B cell (primary cell): ENCODE data around the gene ITGAE. TPM values are rescaled to one million over a fixed set of nuclear protein-coding genes. Genes with fewer than 3 reads are reported as not detected.
A peak's percentile ranks its signal among the peaks of the same experiment; 100 is the strongest.

Experiments used
- ATAC-seq: fragments of 200-7000 bp; cut with Tn5 transposase; one replicate; pipeline ENCODE4 v1.10.0; 2021; ENCODE audit warnings: low read depth, mild to moderate bottlenecking, moderate number of reproducible peaks, moderate library complexity
- CTCF ChIA-PET: fragments of 350-600 bp; sonication (Branson Sonifier 250); formaldehyde crosslinking; loops from one replicate; lab custom pipeline; 2021; ENCODE audit warnings: antibody characterized with exemption, inconsistent platforms; lab: Charles Lee
- POLR2A ChIA-PET: fragments of 350-600 bp; sonication (Branson Sonifier 250); formaldehyde crosslinking; loops from one replicate; lab custom pipeline; 2021; ENCODE audit warnings: antibody characterized with exemption; lab: Charles Lee
- DNase-seq: peaks from one replicate; pipeline ENCODE4 v3.0.0; 2013
- H2AFZ ChIP-seq: 2 replicates; pipeline ENCODE4 v1.6.1; 2012; ENCODE audit warnings: mild to moderate bottlenecking, low read depth, low read length; ENCODE audit not compliant: insufficient read depth, poor library complexity, severe bottlenecking
- H3K27ac ChIP-seq, 2 donors: 1 replicate in 1 of 2; 2 replicates in 1 of 2; pipeline ENCODE4 v1.5.1; 2012 to 2013; ENCODE audit warnings: low read length in 2 of 2, mild to moderate bottlenecking in 2 of 2, moderate library complexity in 1 of 2
- H3K27me3 ChIP-seq, 4 experiments: fragments of 200-600 bp in 1 of 4; sonication (generic) in 1 of 4; replicated peaks in 1 of 4; 1 replicate in 2 of 4; 2 replicates in 2 of 4; pipeline versions ENCODE4 v1.6.1 to v1.7.0; 2013 to 2016; ENCODE audit warnings: low read length in 3 of 4, mild to moderate bottlenecking in 2 of 4, mixed read lengths in 1 of 4, moderate library complexity in 1 of 4; ENCODE audit not compliant: insufficient read depth in 4 of 4, control insufficient read depth in 3 of 4; ENCODE audit errors: control extremely low read depth in 1 of 4
- H3K36me3 ChIP-seq, 2 experiments: replicated peaks in 1 of 2; 1 replicate in 1 of 2; 2 replicates in 1 of 2; pipeline versions ENCODE4 v1.6.1 to v1.7.1; 2013; ENCODE audit warnings: low read length in 1 of 2; ENCODE audit not compliant: insufficient read depth in 2 of 2, control insufficient read depth in 1 of 2; ENCODE audit errors: control extremely low read depth in 1 of 2, extremely low read depth in 1 of 2
- H3K4me1 ChIP-seq, 2 donors: fragments of 200-600 bp in 1 of 2; sonication (generic) in 1 of 2; 1 replicate in 1 of 2; 2 replicates in 1 of 2; pipeline versions ENCODE4 v1.5.1 to v1.6.1; 2013 to 2017; ENCODE audit warnings: low read length in 2 of 2; ENCODE audit not compliant: control insufficient read depth in 2 of 2, insufficient read depth in 2 of 2
- H3K4me2 ChIP-seq: replicated peaks from 2 replicates; pipeline ENCODE3; 2012; ENCODE audit warnings: mild to moderate bottlenecking, low read depth, low read length; ENCODE audit not compliant: poor library complexity, severe bottlenecking
- H3K4me3 ChIP-seq, 5 experiments: fragments of 200-600 bp in 1 of 5; sonication (generic) in 1 of 5; 1 replicate in 3 of 5; 2 replicates in 2 of 5; pipeline versions ENCODE4 v1.5.1 to v1.7.0; 2011 to 2016; ENCODE audit warnings: low read length in 4 of 5, mild to moderate bottlenecking in 4 of 5, low read depth in 2 of 5, control low read depth in 1 of 5, moderate library complexity in 1 of 5; ENCODE audit not compliant: insufficient read depth in 1 of 5; ENCODE audit errors: control extremely low read depth in 1 of 5, extremely low read depth in 1 of 5
- H3K79me2 ChIP-seq: fragments of 200-600 bp; sonication (generic); one replicate; pipeline ENCODE4 v1.6.0; 2016; ENCODE audit warnings: low read length; ENCODE audit not compliant: control insufficient read depth, insufficient read depth
- H3K9ac ChIP-seq: fragments of 200-600 bp; sonication (generic); 2 replicates; pipeline ENCODE4 v1.6.1; 2017; ENCODE audit warnings: mild to moderate bottlenecking, low read length, moderate library complexity
- H3K9me3 ChIP-seq, 3 donors: one replicate each; pipeline versions ENCODE4 v1.6.1 to v1.7.1; 2013; ENCODE audit warnings: low read length in 2 of 3; ENCODE audit not compliant: control insufficient read depth in 2 of 3, insufficient read depth in 1 of 3; ENCODE audit errors: control extremely low read depth in 1 of 3
- H4K20me1 ChIP-seq: 2 replicates; pipeline ENCODE4 v1.6.0; 2012; ENCODE audit warnings: mild to moderate bottlenecking, low read length; ENCODE audit not compliant: insufficient read depth, control insufficient read depth, poor library complexity, severe bottlenecking
- H3K27ac Mint-ChIP-seq: one replicate; pipeline ENCODE4 v1.8.0; 2021; ENCODE audit warnings: mixed read lengths
- H3K27me3 Mint-ChIP-seq: one replicate; pipeline ENCODE4 v1.8.0; 2021; ENCODE audit warnings: mixed read lengths
- H3K4me1 Mint-ChIP-seq: one replicate; pipeline ENCODE4 v1.8.0; 2021; ENCODE audit warnings: mixed read lengths
- H3K4me3 Mint-ChIP-seq: one replicate; pipeline ENCODE4 v1.8.0; 2021; ENCODE audit warnings: mixed read lengths
- H3K9me3 Mint-ChIP-seq: one replicate; pipeline ENCODE4 v1.8.0; 2022; ENCODE audit warnings: mixed read lengths; ENCODE audit not compliant: insufficient read depth
- EZH2 ChIP-seq: IDR thresholded peaks from 2 replicates; pipeline ENCODE4 v1.6.1; 2012; ENCODE audit warnings: borderline replicate concordance, low read depth, mild to moderate bottlenecking, moderate library complexity, low read length; ENCODE audit not compliant: insufficient read depth, poor library complexity, severe bottlenecking
- WGBS: methylation state at CpG from one replicate; pipeline ENCODE4 v1.1.5; 2013; ENCODE audit warnings: missing lambda C conversion rate; ENCODE audit not compliant: insufficient coverage; 5-methylcytosine and 5-hydroxymethylcytosine counted together
- intact Hi-C: fragments of 100-400 bp; cut with micrococcal nuclease; formaldehyde crosslinking; loops from one replicate; pipeline ENCODE4 v1.10.0; 2022
- polyA plus RNA-seq: library from polyadenylated mRNA; depleted of rRNA; stranded (reverse); fragments of >200 nt; gene quantifications from 2 replicates; pipeline ENCODE4 v1.2.3, GENCODE V29; 2012
- total RNA-seq, 2 donors: library from RNA; stranded (reverse); fragments of 120-200 nt in 1 of 2; gene quantifications; 1 replicate in 1 of 2; 2 replicates in 1 of 2; pipeline versions ENCODE4 v1.2.3 to v1.2.4, GENCODE V29; 2013 to 2022
- TF ChIP-seq, protein P1 (sequence below): fragments of 200-600 bp; IDR thresholded peaks from one replicate; pipeline ENCODE4 v1.8.0; 2022; ENCODE audit warnings: antibody characterized with exemption, mild to moderate bottlenecking

Gene ITGAE
- total and polyA plus RNA-seq, 2 donors (not counting 1 experiment from before 2014, with no cell fraction given), result 48.2 to 95.6 TPM

GRCh38 chr17:3750296-3750695 lies 50.7 kb downstream of the ITGAE start:
- ChIA-PET CTCF (interaction anchor here (1.3 to 20.4 kb wide), 2 partner anchors 14 to 325 kb away, joined by 3 to 176 read pairs; no protein-coding TSS in a partner anchor), POLR2A (no interaction called here)
- H3K27me3 Mint-ChIP-seq, result no peaks in the 10 kb centered on the region
- no peak overlapping the region for H3K27ac ChIP-seq
- no peaks in the 10 kb centered on the region for H3K79me2 ChIP-seq
- H3K4me3 ChIP-seq, result no peak overlapping the region
- peaks cover 0 to 6% (median 0%) of the 10 kb centered on the region in 3 donors for H3K9me3 ChIP-seq
- DNase-seq (no peak), ATAC-seq (no peak)
- TF ChIP-seq, protein P1, sequence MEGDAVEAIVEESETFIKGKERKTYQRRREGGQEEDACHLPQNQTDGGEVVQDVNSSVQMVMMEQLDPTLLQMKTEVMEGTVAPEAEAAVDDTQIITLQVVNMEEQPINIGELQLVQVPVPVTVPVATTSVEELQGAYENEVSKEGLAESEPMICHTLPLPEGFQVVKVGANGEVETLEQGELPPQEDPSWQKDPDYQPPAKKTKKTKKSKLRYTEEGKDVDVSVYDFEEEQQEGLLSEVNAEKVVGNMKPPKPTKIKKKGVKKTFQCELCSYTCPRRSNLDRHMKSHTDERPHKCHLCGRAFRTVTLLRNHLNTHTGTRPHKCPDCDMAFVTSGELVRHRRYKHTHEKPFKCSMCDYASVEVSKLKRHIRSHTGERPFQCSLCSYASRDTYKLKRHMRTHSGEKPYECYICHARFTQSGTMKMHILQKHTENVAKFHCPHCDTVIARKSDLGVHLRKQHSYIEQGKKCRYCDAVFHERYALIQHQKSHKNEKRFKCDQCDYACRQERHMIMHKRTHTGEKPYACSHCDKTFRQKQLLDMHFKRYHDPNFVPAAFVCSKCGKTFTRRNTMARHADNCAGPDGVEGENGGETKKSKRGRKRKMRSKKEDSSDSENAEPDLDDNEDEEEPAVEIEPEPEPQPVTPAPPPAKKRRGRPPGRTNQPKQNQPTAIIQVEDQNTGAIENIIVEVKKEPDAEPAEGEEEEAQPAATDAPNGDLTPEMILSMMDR, result no peak
- TF ChIP-seq EZH2, result no peak
- 94% methylated on average over 17 of the region's 17 CpGs for WGBS
- no peak overlapping the region for H3K4me3 Mint-ChIP-seq
- no peaks in the 10 kb centered on the region for H3K36me3 ChIP-seq
- no peak overlapping the region for H3K27ac Mint-ChIP-seq
- H3K4me1 Mint-ChIP-seq, result peaks cover 26% of the 10 kb centered on the region
- H2AFZ ChIP-seq, result no peak overlapping the region
- no peaks in the 10 kb centered on the region for H3K27me3 ChIP-seq
- no peaks in the 10 kb centered on the region for H3K9me3 Mint-ChIP-seq
- H3K4me2 ChIP-seq, result no peak overlapping the region
- no peak overlapping the region for H3K9ac ChIP-seq
- peaks cover 3 to 26% of the 10 kb centered on the region in 2 donors for H3K4me1 ChIP-seq
- H4K20me1 ChIP-seq, result no peaks in the 10 kb centered on the region
- intact Hi-C loops, result no loop called here

GRCh38 chr17:3748576-3748975 lies 52.4 kb downstream of the ITGAE start:
- DNase-seq (no peak), ATAC-seq (no peak)
- no peaks in the 10 kb centered on the region for H3K9me3 ChIP-seq
- H3K4me3 ChIP-seq, result no peak overlapping the region
- TF ChIP-seq EZH2, result no peak
- TF ChIP-seq, protein P1, result no peak
- Mint-ChIP-seq H3K4me1 (peaks cover 23% of the 10 kb centered on the region), H3K4me3 (no peak overlapping the region), H3K27ac (peak overlapping the region; percentile 65), H3K27me3 (no peaks in the 10 kb centered on the region), H3K9me3 (no peaks in the 10 kb centered on the region)
- ChIA-PET CTCF (interaction anchor here (1.0 to 3.6 kb wide), 2 partner anchors 10 to 78 kb away, joined by 3 to 21 read pairs; no protein-coding TSS in a partner anchor), POLR2A (interaction anchor here (0.6 kb wide), 1 partner anchor 16 kb away, joined by 3 read pairs; no protein-coding TSS in a partner anchor)
- H2AFZ ChIP-seq, result no peak overlapping the region
- no peaks in the 10 kb centered on the region for H3K79me2 ChIP-seq
- no peaks in the 10 kb centered on the region for H3K27me3 ChIP-seq
- whole genome bisulfite sequencing, result 97% methylated on average over 6 of the region's 7 CpGs
- H3K9ac ChIP-seq, result no peak overlapping the region
- no peaks in the 10 kb centered on the region for H4K20me1 ChIP-seq
- no peak overlapping the region for H3K4me2 ChIP-seq
- peaks cover 0 to 17% of the 10 kb centered on the region in 2 donors for H3K4me1 ChIP-seq
- H3K27ac ChIP-seq, result no peak overlapping the region
- intact Hi-C loops, result no loop called here
- H3K36me3 ChIP-seq, result no peaks in the 10 kb centered on the region
